ENCODE results near the gene ZBTB4.
"Not testable (repeated sequence)": the region's sequence is repeated elsewhere in the genome, so short reads cannot be mapped to it uniquely, and the experiment has no call there.

The ZBTB4 gene

DNA sequence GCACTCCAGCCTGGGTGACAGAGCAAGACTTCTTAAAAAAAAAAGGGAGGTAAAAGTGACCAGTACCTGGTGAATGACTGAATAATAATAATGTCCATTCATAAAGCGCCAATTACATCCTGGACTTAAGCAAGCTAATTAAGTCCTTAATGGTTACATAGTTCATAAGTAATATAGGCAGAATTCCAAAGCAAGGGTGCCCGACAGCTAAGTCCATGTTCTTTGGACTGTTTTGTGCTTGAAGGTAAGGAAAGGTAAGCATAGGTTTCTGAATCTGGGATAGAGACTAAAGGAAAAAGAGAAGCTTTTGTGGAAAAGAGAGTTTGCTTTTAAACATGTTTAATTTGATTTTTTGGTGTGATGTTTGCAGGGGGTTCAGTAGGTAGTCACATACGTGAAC lies 14.5 kb upstream of the ZBTB4 start:
- DNase-seq (ENCODE audit: low read depth in 2 of 3, low spot score in 1 of 3), result no peak

DNA sequence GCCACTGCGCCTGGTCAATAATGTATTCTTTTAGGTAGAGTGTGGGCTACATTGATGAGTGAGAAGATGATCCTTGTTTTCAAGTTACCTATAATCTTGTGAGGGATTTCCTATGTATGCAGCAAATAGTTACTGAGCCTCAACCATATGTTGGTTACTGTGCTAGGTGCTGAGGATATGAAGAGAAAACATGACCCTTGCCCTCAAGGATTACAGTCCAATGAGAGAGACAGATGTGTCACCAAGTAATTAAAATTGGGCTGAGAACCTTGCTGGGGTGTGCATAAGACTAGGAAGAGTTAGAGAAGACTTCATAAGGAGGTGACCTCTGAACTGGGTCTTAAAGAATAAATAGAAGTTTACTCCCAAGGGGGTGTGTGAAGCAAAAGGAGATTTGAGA lies 12.2 kb upstream of the ZBTB4 start:
- DNase-seq (ENCODE audit: low read depth in 2 of 3, low spot score in 1 of 3), result no peak

DNA sequence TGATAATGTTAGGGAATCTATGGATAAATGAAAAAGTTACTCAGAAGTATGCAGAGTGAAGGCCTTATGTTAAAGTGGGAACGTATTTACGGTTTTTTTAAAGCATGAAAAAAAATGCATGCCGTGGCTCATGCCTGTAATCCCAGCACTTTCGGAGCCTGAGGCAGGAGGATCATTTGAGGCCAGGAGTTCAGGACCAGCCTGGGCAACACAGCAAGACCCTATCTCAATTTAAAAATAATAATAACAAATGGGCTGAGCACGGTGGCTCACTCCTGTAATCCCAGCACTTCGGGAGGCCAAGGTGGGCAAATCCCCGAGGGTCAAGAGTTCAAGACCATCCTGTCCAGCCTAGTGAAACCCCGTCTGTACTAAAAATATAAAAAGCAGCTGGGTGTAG lies 10.7 kb upstream of the ZBTB4 start:
- no peak for DNase-seq (ENCODE audit: low read depth in 2 of 3, low spot score in 1 of 3)

DNA sequence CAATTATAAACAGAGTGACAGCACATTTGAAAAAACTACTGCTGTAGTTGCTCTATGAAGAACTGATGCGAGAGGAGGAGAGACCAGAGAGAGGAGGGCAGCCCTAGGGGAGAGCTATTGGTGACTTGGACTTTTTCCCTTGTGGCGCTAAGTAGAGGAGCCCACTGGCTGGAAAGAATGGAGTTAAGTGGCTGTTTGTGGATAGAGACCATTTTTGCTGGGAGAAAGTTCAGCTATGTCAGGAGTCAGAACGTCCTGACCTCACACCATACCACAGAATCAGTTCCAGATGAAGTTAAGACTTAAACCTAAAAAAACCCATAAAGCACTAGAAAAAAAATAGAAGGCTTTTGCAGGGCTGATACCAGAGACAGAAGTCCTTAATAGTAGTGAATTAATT lies 6.8 kb upstream of the ZBTB4 start:
- DNase-seq (ENCODE audit: low read depth in 2 of 3, low spot score in 1 of 3), result no peak

DNA sequence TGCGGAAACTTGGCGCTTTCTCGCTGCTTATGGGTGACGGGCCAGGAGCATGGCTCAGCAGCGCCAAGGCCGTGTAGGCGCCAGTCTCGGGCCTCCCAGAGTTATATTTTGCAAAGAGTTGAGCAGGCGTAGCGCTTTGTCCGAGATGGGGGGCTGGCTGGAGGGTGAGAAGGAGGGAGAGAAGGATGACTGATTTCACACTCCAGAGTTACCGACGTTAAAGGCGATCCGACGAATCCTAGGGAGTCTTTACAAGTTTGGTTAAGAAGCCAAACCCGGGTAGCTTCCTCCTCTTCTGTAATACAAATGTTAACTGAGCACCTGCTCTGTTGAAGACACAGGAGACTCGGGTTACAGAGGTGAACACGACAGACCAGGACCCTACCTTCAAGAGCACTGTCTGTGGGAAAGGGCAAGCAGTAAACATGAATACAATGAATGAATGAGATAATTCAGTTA lies 5.5 kb upstream of the ZBTB4 start:
- DNase-seq (ENCODE audit: low read depth in 2 of 3, low spot score in 1 of 3), result no peak

DNA sequence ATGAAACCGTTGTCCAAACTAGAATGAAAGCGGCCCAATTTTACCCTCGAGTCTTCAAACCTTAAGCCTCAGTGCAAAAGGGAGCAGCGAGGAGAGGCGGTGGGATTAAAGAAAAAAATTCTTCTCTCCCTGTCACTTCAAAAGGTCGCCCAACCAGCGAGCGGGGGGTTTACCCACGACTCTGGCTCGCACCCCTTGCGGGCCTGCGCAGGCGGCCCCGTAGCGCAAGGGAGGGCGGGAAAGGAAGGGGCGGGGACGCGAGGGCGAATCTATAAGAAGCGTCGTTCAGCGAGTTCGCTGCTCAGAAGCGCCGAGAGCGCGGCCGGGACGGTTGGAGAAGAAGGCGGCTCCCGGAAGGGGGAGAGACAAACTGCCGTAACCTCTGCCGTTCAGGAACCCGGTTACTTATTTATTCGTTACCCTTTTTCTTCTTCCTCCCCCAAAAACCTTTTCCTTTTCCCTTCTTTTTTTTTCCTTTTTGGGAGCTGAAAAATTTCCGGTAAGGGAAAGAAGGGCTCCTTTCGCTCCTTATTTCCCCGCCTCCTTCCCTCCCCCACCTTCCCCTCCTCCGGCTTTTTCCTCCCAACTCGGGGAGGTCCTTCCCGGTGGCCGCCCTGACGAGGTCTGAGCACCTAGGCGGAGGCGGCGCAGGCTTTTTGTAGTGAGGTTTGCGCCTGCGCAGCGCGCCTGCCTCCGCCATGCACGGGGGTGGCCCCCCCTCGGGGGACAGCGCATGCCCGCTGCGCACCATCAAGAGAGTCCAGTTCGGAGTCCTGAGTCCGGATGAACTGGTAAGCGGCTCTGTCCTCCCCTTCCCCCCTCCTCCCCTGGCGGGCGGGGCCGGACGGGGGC lies 4.9 kb upstream of the ZBTB4 start, which contains the start of gene POLR2A:
Gene POLR2A, plus strand, starts transcription at position 300 of the 852 bp plus-strand sequence.
- peak; percentile 95 to 98 (median 95) for DNase-seq (ENCODE audit: low read depth in 2 of 3, low spot score in 1 of 3)

DNA sequence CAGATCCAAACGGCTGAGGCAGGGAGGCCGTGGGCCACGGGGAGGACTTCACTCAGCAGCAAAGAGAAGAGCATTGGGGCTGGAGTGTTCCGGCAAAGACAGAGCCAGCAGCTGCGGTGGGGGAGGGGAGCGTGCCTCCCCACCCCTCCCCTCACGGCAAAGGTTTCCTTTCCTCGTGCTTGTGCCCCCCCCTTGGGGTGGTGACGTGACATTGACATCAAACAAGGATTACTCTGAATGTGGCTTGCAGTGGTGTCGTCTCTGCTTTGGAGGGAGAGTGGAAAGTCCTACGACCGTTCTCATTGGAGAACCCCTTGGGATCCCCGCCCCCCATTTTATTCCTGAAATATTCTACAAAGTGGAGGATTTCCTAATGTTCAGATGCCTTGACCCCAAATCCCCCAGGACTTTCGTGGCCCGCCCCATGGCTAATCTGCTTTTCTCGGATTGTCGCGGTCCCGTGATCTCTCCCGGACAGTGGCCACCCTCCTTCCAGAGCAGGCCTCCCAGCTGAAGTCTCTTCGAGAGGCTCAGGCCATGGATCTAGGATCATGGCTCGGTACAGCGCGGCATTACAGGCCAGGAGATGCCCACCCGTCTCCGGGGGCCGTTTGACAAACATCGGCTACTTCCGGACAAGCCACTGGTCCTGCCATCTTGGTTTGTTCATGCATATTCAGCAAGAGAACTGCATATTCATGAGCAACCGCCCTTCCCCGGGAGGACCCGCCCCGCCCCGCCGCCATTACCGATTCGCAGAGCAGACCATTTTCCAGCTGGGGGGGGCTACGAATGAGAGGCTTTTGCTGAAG lies 4.0 kb upstream of the ZBTB4 start:
- DNase-seq (ENCODE audit: low read depth in 2 of 3, low spot score in 1 of 3), result peak; percentile 86 to 92 (median 91)

DNA sequence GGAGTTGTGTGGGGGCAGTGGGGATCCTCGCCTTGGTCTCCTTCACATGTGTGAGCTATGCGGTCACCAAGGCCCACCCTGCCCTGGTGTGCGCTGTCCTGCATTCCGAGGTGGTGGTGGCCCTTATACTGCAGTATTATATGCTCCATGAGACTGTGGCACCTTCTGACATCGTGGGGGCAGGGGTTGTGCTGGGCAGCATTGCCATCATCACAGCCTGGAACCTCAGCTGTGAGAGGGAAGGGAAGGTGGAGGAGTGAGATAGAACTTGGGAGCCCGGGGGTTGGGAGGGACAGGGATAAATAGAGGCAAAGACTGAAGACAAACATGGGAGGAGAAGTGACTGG lies 3.3 kb upstream of the ZBTB4 start:
- DNase-seq (ENCODE audit: low read depth in 2 of 3, low spot score in 1 of 3), result not testable (repeated sequence)

DNA sequence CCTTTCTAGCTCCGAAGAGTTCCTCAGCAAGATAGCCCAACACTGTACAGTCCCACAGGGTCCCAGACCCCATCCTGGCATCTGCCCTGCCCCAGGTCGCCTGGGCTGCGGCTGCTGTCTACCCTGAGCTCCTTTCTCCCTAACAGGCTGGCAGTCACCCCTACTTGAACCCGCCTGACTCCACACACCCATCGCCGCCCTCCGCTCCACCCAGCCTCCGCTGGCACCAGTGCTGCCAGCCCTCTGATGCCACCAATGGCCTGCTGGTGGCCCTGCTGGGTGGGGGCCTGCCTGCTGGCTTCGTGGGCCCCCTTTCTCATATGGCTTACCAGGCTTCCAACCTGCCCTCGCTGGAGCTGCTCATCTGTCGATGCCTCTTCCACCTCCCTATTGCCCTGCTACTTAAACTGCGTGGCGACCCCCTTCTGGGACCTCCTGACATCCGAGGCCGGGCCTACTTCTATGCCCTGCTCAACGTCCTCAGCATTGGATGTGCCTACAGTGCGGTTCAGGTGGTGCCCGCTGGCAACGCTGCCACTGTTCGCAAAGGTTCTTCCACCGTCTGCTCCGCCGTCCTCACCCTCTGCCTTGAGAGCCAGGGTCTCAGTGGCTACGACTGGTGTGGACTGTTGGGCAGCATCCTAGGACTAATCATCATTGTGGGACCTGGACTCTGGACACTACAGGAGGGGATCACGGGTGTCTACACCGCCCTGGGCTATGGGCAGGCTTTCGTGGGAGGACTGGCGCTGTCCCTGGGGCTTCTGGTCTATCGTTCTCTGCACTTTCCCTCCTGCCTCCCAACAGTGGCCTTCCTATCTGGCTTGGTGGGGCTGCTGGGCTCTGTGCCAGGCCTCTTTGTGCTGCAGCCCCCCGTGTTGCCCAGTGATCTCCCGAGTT lies 2.7 kb upstream of the ZBTB4 start:
- DNase-seq (ENCODE audit: low read depth in 2 of 3, low spot score in 1 of 3), result not testable (repeated sequence)

DNA sequence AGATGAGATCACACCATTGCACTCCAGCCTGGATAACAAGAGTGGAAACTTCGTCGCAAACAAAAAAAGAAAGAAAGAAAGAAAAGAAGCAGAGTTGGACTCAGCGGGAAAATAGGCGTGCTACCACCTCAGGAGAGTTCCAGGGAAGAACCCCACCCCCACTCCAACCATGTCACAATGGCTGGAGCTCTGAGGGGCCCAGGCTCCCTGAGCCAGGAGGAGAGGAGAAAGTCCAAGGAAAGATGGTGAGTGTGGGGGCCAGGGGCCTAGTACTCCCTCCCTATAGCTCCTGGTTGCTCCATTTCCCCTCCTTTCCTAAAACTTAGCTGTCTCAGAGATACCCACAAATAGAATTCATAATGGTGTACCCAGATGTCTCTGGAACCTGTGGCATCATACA lies 1.8 kb upstream of the ZBTB4 start, which contains the start of gene SLC35G6:
Gene SLC35G6, plus strand, starts transcription at position 172 of the 400 bp plus-strand sequence. Its CDS starts 71 bp downstream, at position 243.
- DNase-seq (ENCODE audit: low read depth in 2 of 3, low spot score in 1 of 3), result not testable (repeated sequence)

DNA sequence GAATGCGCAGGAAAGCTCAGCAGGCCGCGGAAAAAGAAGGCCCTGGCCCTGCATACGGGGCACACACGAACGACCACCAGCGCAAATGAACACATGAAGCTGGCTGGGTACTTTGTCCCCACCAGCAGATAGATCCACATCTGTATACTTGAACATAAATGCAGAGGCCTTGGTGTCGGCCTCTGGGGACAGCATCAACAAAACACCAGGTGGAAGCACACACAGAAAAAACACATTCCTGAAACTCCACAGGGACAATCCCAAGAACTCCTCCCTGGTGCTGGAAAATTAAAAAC lies 606 bp upstream of the ZBTB4 start:
- no peak for DNase-seq (ENCODE audit: low read depth in 2 of 3, low spot score in 1 of 3)

DNA sequence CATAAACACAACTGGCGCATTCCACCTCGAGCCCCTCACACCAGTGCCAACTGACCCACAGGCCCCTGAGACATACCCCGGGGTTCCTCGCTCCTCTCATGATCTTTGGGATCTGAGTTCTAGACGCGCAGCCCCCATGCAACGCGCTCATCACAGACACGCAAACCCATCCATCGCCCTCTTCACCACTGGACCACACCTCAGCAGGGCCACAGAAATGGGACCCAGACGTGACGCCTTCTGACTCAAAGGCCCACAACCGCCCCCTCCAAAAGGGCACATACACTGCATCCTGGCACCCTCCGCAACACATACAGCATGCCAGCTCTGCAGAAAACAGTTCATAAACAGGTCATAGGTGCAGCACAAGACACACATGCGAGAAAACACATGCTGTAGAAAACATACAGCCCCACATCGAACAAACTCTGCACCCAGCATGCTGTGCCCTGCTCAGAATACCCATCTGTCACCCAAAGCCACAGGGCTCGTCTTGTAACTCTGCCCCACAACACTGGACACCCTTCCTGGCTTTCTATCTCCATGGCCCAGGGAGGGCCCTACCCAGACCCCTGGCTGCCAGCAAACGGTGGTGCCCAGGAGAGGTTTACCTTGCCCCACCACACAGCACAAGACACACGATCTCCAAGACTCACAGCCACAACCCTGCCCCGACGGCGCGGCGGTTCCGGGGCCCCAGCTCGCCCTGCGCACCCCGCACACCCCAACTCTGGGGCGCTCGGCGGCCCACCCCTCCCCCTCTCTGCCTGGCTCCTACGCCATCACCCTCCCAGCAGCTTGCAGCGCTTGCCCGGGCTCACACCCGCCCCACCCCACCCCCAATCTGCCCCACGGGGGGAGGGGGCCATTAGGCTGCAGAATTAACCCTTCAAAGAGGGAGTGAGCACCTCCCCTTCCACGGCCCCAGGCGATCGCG lies 887 bp downstream of the ZBTB4 start:
- peak in 1 of 3 donors; percentile 43 for DNase-seq (ENCODE audit: low read depth in 2 of 3, low spot score in 1 of 3)

DNA sequence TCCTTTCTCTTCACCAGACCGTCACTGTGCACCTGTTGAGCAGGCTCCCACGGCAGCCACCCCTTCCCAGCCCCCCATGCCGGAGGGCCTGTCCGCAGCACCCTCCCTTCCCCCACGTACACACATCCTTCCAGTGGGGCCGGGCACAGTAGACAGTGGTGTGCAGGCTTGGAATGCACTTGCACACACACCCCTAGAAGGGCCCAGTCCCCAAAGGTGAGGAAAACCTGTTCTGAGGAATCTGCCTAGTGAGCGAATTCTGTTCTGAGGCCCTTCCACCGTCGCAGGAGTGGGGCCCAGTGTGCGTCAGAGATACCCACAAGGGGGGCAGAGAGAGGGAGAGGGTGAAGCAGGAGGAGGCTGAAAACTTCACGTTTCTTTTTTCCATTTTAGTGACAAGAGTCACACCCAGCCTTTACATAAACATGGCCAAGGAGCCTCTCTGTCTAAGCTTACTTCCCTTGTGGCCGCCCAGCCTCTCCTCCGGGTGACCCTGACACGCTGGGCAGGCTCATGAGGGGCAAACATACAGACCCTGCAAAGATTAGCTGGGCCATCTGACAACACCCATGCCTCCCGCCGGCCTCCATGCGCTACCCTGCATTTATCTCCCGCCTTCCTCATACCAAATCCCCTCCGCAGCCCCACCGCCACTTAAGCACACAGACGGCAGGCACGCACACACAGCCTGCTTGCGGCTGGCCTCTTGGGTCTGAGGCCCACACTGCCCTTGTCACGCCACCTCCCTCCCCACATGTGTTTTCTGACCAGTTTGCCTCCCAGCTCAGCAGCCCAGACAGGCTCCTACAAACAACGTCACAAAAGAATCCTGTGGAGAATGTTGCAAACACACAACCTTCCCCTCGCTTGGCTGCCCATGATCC lies 1.8 kb downstream of the ZBTB4 start:
- DNase-seq (ENCODE audit: low read depth in 2 of 3, low spot score in 1 of 3), result no peak

DNA sequence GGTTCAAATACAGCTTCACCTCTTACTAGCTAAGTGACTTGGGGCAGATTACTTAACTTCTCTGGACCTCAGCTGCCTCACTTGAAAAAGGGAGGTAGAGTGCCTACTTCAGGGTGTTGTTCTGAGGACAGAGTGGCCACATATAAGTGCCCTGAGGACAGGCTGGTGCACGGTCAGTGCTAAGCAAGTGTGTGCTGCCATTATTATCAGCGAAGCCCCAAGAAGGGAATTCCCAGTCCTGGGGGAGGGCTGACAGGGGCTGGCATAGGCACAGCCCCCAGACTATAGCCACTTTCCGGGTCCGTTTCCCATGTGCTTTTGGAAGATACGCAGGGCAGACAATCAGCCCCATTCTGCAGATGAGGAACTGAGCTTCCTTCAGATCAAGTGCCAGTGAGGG lies 2.5 kb downstream of the ZBTB4 start:
- no peak for DNase-seq (ENCODE audit: low read depth in 2 of 3, low spot score in 1 of 3)

DNA sequence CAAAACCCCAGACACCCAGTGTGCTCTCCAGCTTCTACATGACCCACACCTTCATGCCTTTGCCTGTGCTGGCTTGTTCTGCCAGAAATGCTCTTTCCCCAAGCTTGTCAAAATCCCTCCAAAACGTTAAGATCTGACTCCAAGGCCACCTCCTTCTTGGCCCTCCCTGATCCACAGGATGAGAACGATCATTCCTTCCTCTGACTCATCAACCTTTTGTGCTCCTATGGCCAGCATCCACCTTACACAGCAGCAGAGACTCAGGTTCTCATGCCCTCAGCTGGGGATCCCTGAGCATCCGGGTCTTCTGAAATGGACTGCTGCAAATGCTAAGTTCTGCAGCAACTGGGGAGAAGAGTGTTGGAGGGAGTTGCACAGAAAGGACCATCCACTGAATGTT lies 2.9 kb downstream of the ZBTB4 start:
- DNase-seq (ENCODE audit: low read depth in 2 of 3, low spot score in 1 of 3), result no peak

DNA sequence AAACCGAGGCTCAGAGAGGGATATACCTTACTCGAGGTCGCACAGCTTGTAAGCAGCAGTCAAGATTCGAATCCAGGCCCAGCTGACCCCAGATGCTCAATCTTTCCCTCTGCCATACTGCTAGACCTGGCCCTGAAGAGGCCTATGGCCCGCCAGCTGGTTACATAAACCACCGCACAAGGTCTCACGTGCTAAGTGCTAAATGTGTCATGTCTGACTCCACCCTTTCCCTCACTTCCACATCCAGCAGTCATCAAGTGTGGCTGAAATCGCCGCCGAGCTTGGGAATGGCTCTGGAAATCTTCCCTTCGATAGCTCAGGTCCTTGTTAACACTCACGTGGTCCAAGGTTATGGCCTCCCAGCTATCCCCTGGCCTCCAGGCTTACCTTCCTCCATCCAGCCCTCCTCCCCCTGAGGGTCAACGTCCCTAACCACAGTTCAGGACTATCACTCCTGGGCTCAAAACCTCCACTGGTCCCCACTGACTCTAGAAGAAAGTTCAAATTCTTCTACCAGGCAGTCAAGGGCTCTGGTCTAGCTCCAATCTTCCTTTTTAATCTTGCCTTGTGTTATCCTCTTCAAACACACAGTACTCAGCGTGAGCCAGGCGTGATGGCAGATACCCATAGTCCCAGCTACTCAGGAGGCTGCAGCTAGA lies 3.5 kb downstream of the ZBTB4 start:
- DNase-seq (ENCODE audit: low read depth in 2 of 3, low spot score in 1 of 3), result no peak

DNA sequence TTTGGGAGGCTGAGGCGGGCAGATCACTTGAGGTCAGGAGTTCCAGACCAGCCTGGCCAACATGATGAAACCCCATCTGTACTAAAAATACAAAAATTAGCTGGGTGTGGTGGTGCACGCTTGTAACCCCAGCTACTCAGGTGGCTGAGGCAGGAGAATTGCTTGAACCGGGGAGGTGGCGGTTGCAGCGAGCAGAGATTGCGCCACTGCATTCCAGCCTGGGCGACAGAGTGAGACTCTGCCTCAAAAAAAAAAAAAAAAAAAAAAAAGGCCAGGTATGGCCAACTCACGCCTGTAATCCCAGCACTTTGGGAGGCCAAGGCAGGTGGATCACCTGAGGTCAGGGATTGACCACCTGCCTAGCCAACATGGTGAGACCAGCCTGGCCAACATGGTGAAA lies 4.7 kb downstream of the ZBTB4 start:
- not testable (repeated sequence) for DNase-seq (ENCODE audit: low read depth in 2 of 3, low spot score in 1 of 3)

DNA sequence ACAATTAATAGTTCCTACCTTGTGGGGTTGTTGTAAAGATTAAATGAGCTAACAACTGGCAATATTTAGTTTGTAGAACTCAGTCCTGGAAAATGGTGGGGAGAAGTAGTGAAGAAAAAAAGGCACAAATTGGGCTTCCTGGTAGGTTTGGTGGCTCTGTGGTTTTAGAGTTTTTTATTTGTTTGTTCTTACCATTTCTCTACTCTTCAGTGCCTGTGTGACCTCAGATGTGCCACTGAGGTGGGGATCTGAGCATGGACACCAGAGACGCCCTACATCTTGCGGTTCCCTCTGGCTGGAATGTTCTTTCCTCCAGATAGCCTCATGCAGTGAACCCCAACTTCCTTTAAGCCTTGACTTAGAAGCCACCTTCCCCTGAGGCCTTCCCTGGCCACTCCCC lies 7.7 kb downstream of the ZBTB4 start:
- DNase-seq (ENCODE audit: low read depth in 2 of 3, low spot score in 1 of 3), result no peak

Data from stimulated activated CD4-positive, alpha-beta T cell treated with anti-CD3 and anti-CD28 coated beads, Interleukin-12 subunit alpha, Interleukin-12 subunit beta, amount 100 ng/mL, for 48 hours (primary cell).